ENCODE results near the gene C19orf47.

C19orf47 gene

DNA sequence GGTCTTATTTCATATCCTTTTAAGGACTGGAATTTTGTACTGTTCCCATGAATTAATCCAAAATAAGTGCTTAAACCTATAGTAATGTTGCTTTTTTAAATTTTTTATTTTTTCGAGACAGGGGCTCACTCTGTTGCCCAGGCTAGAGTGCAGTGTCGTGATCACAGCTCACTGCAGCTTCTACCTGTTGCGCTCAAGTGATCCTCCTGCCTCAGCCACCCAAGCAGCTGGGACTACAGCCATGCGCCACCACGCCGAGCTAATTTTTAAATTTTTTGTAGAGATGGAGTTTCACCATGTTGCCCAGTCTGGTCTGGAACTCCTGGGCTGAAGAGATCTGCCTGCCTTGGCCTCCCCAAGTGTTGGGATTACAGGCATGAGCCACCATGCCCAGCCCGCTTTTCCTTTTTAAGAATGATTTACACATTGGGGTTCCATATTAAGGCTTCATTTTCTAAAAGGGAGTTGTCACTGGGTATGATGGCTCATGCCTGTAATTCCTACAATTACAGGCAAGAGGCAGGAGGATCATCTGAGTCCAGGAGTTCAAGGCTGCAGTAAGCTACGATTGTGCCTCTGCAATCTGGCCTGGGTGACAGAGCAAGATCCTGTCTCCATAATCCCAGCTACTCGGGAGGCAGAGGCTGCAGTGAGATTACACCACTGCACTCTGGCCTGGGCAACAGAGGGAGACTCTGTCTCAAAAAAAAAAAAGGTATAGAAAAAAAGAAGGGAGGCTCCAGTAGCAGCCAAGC, 34.8 kb downstream of the C19orf47 start:
- no peak for DNase-seq

DNA sequence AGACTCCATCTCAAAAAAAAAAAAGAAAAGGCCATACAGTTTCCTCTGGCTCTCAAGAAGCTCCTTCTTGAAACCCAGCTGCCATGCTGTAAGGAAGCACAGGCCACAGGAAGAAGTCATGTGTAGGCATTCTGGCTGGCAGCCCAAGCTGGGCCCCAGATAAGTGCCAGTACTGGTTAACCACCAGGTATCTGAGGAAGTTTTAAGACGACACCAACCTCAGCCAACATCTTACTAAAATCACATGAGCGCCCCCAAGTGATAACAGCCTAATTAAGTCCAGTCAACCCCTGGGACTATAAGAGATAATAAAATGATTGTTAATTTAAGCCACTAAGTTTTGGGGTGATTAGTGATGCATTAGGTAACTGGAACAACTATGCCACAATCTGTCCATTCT, 35.7 kb downstream of the C19orf47 start:
- no peak for DNase-seq

DNA sequence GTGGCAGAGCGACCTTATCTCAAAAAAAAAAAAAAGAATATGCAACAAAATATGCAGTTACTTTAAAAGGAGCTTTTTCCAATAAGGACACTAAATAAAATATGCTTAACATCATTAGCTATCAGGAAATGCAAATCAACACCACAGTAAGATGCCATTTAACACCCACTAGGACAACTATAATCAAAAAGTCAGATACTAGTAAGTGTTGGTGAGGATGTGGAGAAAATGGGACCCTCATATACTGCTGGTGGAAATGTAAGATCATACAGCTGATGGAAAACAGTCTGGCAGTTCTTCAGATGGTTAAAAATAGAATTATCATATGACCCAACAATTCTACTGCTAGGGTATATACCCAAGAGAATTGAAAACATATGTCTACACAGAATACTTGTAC, 38.5 kb downstream of the C19orf47 start:
- DNase-seq = no peak

DNA sequence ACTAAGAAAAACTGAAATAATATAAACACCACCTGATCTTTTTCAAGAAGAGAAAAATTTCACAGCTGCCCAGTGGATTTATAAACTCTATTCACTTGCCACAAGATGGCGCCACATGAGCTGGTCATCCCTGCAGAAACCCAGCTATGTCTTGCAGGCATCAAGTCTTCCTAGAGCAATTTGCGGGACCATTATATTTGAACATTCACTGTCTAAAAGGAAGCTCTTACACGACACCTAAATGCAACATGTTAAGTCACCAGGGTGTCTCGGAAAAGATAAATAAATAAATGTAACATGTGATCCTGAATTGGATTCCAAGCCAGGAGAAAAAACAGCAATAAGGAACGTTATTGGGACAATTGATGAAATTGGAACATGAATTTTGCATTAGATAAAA, 42.8 kb downstream of the C19orf47 start:
- DNase-seq = peak; percentile 74 to 82

DNA sequence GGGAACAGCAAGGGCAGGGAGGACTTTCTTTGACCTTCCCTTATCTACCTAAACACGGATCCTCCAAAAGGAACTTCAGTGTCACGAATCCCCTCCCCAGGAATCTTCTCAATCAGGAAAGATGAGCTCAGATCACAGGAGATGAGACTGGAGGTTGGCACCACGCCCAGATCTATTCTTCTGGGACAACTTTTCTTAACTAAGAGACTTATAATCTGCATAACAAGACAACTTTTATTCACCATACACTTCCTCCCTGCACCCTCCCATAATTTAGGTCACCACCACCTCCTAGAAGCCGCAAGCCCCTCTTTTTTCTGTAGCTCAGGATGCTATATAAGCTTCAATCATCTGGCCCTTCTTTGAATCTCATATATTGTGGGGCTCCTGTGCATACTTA, 43.9 kb downstream of the C19orf47 start:
- DNase-seq = no peak

DNA sequence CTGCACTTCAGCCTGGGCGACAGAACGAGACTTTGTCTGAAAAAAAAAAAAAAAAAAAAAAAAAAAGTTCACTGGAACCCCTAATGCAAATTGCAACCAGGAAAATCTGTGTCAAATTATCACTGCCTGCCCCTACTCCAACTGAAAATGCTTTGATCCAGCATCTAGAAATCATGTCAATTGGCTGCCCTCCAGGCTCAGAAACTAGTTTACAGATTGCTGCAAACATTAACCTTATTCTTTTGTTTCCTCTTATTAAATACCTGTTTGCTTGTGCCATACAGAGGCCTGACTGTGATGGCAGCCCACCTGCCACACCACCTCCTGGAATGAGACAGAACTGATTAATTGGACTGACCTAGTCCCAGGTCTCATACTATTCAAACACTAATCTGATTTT, 44.4 kb downstream of the C19orf47 start:
- no peak for DNase-seq

DNA sequence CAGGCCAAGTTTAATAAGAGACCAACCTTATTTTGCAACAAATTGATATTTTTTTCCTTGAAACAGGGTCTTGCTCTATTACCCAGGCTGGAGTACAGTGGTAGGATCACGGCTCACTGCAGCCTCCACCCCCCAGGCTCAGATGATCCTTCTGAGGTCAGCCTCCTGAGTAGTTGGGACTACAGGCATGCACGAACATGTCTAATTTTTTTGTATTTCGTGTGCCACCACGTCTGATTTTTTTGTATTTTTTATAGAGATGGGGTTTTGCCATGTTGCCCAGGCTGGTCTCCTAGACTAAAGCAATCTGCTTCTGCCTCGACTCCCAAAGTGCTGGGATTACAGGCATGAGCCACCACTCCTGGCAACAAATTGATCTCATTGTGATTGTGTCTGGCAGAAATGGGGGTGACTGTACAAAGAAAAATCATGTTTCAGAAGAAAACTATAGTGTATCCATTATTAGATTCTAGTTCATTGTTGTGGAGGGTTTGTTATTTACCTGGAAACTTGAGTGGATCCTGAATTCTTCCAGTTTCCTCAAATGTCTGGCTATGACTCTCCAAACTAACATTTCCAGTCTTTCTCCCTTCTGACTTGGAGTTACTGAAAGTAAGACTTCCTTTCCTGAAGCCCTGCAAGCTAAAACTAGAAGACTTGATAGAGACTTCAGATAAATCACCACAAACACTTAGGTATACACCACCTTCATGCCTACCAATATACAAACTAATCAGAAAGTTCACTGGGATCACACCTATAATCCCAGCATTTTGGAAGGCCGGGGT, 45.8 kb downstream of the C19orf47 start:
- DNase-seq = no peak

DNA sequence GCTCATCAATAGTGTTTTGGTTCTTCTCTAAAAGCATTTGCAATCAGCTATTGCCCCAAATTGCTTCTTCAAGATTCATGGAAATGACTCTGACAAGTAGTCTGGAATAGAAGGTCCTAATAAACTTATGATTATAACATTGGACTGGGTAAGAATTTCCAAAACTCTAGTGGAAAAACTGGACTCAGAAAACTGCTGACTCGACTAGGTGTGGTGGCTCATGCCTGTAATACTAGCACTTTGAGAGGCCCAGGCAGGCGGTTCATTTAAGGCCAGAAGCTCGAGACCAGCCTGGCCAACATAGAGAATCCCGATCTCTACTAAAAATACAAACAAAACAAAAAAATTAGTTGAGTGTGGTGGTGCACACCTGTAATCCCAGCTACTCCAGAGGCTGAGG, 47.5 kb downstream of the C19orf47 start:
- DNase-seq = no peak

DNA sequence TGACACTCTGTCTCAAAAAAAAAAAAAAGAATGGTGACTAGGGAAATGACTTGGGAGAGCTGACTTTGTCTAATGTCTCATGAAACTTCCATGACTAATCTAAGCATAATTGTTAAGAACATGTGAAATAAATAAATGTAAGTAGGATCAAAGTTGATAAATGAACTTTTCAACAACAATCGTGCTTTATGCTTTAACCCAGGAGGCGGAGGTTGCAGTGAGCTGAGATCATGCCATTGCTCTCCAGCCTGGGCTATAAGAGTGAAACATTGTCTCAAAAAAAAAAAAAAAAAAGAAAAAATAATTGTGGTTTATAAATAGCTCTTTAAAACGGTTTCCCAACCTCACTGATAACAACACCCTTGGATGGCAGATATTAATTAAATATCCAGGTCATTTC, 50.2 kb downstream of the C19orf47 start:
- DNase-seq = no peak

DNA sequence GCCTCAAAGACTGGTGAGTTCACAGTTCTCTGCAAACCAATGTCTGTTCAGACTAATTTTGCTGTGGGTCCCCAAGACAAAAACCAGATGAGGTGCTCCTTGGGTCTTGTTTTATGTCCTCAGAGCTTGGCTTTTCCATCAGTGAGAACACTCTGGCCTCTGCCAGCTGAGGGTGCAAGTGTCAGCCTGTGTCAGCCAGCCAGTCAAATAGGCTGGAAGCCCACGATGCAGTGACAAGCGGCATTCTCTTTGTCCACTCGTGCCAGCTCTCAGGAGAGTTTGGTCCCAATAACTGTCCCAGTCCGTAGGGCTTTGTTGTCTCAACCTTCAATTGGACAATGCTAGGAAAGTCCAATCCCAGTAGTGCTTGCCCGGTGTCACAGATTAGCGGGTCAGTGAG, 53.6 kb downstream of the C19orf47 start:
- DNase-seq = no peak

DNA sequence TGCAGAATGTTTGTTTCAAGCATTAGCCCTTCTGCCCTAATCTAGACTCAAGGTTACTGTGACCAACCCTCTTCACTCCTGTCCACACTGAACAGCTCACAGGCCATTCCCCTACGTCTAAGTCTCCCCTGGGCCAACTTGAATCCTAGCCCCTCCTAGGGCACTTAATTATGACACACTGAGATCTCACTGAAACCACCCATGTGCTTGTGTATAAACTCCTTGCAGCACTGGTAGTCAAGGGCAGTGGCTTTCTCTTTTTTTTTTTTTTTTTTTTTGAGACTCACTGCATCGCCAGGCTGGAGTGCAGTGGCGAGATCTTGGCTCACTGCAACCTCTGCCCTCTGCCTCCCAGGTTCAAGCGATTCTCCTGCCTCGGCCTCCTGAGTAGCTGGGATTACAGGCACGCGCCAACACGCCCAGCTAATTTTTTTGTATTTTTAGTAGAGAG, 61.2 kb downstream of the C19orf47 start:
- no peak for DNase-seq

DNA sequence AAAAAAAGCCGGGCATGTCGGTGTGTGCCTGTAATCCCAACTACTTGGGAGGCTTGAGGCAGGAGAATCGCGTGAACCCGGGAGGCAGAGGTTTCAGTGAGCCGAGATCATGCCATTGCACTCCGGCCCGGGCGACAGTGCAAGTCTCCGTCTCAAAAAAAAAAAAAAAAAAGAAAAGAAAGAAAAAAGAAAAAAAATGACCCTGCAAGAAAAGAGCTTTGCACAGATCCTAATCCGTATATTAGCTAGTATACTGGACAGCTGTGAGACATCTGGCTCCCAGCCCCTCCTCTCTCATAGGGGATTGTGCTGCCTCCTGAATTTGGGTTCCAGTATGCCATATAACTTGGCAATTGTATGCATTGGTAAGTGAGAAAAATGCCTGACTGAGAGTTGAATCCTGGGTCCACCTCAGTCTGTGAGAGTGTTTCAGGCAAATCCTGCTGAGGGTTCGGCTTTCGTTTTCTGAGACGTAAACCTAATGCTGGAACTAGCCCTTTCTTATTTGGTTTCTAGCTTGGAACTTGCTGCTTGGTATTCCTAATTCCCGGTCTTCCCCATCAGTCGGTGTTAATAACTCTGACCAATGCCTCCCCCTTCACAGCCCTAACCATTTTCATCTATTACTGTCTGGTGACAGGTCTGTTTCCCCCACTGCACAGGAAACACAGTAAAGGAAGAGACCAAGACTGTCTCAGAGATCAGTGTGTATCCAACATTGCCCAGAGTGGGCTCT, 61.8 kb downstream of the C19orf47 start:
- DNase-seq = no peak

DNA sequence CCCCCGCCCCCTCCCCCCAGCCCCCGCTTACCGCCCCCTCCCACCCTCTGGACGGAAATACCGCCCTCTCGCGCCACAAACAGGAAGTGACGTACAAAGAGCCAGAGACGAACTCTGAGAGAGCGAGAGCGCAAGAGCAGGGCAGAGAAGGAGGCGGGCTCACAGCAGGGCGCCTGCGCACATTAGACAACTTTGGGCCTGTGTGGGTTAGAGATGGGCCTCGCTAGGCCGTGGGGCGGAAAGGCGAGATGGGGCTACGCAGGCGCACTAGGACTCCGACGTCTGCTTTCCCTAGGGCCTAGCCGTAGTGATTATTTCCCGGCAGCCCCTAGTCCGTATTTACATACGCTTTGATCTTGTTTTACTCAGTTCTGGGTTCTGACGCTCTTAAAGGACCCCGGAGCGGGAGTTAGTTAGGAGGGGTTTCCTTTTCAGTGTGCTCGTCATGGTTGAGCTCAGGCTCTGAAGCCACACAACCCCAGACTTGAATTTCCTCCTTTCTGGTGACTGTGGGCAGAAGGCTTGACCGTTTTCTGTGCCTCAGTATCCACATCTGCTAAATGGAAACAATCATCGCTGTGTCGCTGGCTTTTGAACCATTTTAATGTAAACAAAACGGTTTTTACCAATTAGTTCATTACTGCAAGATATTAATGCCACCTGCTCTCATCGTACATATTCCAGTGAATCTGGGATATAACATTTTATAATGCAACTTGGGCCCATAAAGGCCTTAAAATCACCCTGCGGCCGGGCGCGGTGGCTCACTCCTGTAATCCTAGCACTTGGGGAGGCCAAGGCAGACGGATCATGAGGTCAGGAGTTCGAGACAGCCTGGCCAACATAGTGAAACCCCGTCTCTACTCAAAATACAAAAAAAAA, 62.6 kb downstream of the C19orf47 start:
- peak; percentile 99 to 100 for DNase-seq

DNA sequence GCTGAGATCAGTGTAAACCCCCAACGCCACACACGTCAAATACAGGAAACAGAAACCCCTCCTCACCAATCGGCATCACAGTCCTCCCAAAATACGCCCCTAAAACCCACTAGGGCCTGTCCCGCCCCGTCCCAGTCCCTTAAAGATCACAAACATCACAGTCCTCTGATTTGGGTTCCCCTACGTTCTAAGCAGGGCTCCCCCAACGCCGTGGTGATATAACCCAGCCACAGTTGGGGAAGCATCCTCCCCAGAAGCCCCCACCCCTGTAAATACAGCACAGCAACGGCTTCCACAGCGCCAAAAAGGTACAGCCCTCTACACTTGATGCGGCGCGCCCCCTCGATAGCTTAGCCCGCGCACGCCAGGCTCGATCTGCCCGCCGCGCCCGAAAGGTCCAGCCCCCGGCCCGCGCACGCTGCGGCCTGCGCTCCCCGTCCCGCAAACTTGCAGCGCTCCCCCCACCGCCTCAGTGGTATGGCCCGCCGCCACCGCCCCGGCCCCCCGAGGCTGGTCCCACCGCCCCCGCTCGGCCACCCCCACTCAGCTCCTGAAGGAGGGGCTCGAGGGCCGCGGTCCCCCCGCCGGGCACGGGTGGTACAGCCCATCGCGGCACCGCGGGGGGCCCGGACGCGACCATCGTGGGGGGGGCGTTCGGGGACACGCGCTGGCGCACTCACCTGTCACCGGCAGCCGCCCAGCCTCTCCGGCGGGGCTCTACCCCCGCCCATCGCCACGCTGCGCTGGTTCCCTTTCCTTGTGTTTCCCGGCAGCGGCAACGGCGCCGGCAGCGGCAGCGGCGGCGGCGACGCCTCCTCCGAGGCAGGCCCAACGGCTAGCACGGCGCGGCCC, 63.5 kb downstream of the C19orf47 start, which contains the start of gene AKT2:
Gene AKT2, minus strand, starts transcription at position 845 of the 852 bp plus-strand sequence. CDS start 20,078 bp downstream, outside the sequence.
- DNase-seq = peak in 1 of 2 experiments; percentile 84

DNA sequence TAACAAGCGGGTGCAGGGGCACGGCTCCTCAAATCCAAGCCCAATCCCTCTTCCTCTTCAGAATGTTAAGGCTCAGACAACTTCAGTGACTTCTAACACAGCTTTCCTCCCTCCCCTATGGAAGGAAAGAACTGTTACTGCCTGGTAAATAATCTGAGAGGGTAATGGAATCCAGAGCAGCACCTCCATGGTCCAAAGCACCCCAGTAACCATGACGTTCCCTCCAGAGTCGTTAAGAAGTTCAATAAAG, 64.0 kb downstream of the C19orf47 start:
- no peak for DNase-seq

DNA sequence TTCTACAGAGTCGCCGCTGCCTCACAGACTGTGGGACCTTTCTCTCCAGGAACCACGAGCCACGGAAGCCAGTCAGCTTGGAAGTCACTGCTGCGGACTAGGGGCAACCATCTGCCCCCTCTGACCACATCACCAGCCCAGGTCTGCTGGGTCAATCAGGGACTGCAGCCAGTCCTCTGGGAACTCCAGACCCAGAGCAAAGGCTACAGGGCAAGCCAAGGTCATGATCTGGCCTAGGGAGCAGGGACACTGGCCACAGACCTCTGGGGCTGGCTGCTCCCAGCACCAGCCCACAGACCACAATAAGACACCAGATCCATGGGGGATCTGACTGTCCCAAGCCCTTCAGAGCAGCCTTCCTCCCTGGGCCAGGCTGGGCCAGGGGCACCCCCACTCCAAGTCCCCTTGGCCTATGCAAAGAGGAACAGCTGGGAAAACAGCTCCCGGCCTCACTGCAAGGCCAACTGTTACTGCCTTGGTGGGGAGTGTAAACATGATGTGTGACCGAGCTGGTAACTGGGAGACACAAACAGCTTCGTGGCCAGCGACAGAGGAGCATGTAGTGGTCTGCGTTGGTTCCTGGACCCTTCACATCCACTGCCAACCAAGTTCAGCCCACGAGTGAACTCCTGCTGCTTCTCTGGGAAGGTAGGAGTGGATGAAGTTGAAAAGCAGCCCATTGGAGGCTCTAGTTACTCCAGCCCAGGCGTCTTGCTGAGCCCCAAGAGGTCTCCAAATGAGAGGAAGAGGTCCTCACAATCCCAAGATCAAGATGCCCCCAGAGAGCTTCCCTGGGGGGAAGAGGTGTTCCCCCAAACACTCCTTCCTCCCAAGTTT, 64.6 kb downstream of the C19orf47 start:
- DNase-seq = no peak

DNA sequence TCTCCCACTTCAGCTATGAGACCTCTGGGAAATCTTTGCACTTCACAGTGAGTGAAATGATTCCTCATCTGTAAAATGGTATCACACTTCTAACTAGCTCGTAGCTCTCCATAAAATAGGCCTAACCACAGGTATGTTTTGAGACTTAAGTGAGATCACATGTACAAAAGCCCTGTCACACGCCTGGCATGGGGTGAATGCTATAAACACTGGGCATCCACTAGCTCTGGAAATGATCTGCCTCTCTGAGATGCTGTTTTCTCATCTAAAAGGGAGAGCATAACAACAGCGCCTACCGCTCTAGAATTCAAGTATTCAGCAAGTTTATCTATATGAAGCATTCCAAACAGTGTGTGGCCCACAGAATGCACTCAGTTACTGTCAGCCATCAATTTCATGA, 65.3 kb downstream of the C19orf47 start:
- DNase-seq = no peak

DNA sequence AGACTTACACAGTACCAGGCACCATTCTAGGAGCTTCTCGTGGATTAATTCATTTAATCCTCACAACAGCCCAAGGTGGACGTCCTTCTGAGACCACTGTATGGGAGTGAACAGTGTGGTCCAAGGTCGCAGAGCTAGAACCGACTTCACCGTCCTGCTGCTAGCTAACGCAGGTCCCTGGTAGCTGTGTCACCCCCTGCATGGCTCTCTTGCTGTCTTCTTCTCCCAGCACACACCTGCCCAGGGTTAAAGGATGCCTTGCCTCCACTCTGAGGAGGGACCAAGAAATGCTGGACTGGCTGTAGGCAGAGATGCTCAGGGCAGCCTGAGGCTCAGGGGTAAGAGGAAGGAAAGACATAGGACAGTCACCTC, 66.0 kb downstream of the C19orf47 start:
- DNase-seq = no peak

DNA sequence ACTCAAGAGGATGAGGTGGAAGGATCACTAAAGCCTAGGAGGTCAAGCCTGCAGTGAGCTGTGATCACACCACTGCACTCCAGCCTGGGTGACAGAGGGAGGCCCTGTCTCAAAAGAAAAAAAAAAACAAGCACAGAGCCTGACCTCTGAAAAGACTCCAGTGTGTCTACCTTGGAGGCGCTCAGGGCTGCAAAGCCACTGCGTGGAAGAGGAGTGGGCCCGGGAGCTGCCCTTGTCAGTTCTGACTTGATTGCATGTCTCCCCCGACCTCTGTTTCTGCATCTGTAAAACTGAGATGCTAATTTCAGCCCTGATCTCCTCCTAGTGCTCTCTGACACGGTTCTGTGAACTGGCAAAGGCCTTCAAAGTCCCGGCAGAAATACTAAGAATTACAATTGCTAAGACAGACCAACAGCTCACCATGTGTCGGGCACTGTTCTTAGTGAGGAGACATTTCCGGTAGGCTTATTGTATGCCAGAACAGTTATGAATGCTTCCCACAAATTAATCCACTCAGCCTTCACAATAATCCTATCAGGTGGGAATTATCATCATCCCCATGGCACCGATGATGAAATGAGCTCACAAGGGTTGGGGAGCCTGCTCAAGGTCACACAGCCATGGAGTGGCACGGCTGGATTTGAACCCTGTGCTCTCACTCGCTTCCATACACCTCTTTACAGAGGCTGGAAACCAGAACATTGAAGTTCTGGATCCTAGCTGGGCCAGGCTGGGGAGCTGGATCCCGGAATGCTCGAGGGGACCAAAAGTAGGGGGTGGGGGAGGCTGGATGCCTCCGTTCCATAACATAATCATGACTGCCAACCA, 66.6 kb downstream of the C19orf47 start:
- DNase-seq = no peak
